Smooth muscle cell of the coronary artery (primary cell): ENCODE measurements around the gene OR10H1. TPM values are rescaled to one million over a fixed set of nuclear protein-coding genes. Genes with fewer than 3 reads are reported as not detected.

Experiments
- total RNA-seq: library from RNA; depleted of rRNA; stranded (reverse); fragments of >200 nt; gene quantifications from 2 replicates; pipeline ENCODE4 v1.2.3, GENCODE V29; 2014; ENCODE audit warnings: low replicate concordance

OR10H1 gene
- not detected in 2 replicates for total RNA-seq

GRCh38 chr19:15815306-15815705 is at the start of gene OR10H1:
Gene OR10H1, minus strand, starts transcription at chr19:15815664. Its CDS starts 7,627 bp downstream, at chr19:15808037.

GRCh38 chr19:15787611-15788155 is 27.8 kb downstream of the OR10H1 start, which contains the start of gene OR10H5:
Gene OR10H5, plus strand, starts transcription at chr19:15787661. Its CDS starts 6,388 bp downstream, at chr19:15794049.

Other genes with a start within 250 kb of the OR10H1 start
- not detected in 2 replicates for gene CYP4F8, start 200.4 kb downstream of the OR10H1 start, total RNA-seq
- 0.23 TPM in 1 of 2 replicates, not detected in the other for gene CYP4F3, start 174.8 kb downstream of the OR10H1 start, total RNA-seq
- 0.70 TPM in 1 of 2 replicates, not detected in the other for gene CYP4F12, start 142.6 kb downstream of the OR10H1 start, total RNA-seq
- not detected in 2 replicates for gene OR10H2, start 87.6 kb downstream of the OR10H1 start, total RNA-seq
- not detected in 2 replicates for gene OR10H3, start 77.7 kb downstream of the OR10H1 start, total RNA-seq
- not detected in 2 replicates for gene OR10H5, start 28.0 kb downstream of the OR10H1 start, total RNA-seq
- not detected in 2 replicates for gene CYP4F2, start 82.4 kb upstream of the OR10H1 start, total RNA-seq
- gene CYP4F11, start 118.9 kb upstream of the OR10H1 start, total RNA-seq, result not detected in 2 replicates
- gene OR10H4, start 133.3 kb upstream of the OR10H1 start, total RNA-seq, result not detected in 2 replicates